ENCODE data around the gene FAM135A.
A peak's percentile ranks its signal among the peaks of the same experiment; 100 is the strongest.
"Not testable (repeated sequence)": the region's sequence is repeated elsewhere in the genome, so short reads cannot be mapped to it uniquely, and the experiment has no call there.

The FAM135A gene

DNA sequence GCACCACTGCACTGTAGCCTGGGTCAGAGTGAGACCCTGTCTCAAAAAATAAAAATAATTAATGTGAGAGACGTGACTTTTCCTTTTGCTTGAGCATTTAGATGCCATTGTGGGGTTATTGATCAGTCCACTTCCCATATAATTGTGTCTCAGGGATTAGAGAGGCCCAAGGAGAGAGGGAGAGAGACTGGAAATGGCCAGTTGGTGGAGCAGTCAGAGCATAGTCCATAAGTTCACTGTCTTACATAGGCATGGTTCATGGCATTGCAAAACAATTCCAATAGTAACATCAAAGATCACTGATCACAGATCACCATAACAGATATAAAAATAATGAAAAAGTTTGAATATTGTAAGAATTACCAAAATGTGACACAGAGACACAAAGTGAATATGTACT is 138.3 kb downstream of the FAM135A start:
- DNase-seq = no peak

DNA sequence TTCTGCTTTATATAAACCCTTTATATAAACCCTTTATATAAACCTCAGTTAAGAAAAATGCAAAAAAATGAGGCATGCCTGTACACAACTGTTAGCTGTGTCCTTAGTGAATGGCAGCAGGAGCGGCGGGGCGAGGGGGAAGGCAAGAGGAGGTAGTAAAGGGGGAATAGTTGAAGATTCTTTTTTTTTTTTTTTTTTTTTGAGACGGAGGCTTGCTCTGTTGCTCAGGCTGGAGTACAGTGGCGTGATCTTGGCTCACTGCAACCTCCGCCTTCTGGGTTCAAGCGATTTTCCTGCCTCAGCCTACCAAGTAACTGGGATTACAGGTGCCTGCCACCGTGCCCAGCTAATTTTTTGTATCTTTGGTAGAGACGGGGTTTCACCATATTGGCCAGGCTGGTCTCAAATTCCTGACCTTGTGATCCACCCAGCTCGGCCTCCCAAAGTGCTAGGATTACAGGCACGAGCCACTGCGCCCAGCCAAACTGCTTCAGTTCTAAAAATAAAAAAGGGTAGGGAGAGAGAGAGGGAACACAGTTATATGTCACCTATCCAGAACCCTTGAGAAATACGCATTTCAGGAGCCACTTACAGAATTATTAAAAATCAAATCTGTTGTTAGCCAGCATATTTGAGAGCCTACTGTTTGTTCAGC is 139.1 kb downstream of the FAM135A start:
- DNase-seq = not testable (repeated sequence)

DNA sequence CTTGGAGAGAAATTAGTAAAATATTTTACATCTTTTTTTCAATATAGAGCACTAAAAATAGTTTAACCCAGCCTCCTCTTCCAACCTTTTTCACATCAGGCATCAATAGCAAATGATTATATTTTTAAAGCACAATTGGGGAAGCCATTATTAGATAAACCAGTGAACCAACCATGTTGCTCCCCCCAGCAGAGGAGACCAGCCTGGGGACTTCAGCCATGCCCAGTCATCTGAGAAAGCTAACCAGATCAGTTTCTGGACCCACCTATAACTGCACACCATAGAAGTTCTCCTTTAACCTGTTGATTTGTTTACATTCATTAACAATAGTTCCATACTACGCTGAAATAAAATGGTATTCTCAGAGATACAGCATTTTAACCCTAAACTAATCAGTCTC is 139.7 kb downstream of the FAM135A start:
- DNase-seq = no peak

DNA sequence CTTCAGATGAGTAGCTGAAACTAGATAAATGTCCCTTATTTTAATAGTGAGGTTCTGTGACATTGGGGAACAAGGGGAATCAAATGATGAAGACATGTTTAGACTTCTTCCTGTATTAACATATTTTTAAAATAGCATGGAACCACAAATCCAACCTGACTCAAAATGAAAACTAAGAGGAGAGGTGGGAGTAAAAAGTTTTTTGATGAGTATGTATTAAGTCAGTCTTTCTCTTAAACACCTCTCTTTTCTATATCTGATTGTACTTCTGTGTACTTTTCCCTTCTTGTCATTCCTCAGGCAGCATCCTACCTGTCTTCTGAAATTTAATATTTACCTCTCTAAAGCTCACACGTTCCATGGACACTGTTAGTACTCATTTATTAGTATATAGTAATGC is 144.7 kb downstream of the FAM135A start:
- DNase-seq = no peak

DNA sequence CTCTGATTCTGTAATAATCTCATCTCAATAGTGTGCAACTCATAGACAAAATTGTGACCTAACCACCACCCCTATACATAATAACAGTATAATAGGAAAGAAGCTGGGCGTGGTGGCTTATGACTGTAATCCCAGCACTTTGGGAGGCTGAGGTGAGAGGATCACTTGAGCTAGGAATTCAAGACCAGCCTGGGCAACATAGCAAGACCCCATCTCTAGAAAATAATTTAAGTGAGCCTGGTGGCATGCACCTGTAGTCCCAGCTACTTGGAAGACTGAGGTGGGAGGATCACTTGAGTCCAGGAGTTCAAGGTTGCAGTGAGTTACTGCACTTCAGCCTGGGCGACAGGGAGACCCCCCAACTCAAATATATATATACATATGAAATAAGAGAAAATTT is 149.1 kb downstream of the FAM135A start:
- DNase-seq = not testable (repeated sequence)

DNA sequence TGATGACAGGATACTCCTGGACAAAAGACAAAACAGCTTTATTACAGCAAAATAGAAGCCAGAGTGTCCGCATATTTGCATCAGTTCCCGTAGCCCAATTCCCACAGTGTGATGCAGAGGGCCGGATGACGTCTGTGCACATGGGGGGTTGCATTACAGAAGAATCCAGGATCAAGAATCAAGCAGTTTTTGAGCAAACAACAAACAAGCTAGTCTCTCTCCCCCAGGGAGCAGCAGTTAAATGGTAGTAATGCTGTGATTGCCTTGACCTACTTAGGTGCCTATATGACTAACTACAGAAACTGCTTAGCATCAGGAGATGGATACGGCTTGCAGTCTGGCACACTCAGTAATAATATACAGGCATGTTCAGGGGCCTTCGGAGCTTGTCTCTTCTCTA is 150.2 kb downstream of the FAM135A start:
- DNase-seq = no peak

DNA sequence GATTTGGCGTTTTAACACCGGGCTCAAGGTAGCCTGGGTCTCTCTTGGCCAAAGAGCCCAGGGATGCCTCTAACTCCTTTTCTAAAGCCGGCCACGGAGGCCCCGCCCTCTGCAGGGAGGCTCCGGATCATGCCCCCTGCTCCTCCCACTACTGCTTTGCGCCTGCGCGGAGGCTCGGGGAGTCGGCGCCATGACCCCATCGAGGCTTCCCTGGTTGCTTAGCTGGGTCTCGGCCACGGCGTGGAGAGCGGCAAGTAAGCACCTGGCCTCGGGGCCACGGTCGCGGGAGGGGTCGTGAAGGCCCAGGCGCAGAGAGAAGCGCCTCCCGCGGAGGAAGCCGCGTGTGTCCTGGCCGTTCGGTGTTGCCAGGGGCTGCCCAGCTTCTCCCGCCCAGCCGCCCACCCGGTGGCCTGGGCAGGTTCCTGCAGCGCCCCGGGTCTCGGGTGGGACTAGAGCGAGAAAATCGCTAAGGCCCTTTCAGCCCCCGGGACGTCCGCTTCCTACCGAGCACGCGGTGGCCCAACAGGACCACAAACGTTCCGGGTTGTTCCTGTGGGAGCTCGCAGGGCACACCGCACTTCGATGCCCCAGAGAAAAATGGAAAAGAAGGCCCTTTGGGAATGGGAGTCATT is 153.6 kb downstream of the FAM135A start, which contains the start of gene SDHAF4:
Gene SDHAF4 (plus strand): TSS at position 180 of the 632 bp plus-strand sequence. CDS start 11 bp downstream, at position 191.
- DNase-seq = peak; percentile 93

DNA sequence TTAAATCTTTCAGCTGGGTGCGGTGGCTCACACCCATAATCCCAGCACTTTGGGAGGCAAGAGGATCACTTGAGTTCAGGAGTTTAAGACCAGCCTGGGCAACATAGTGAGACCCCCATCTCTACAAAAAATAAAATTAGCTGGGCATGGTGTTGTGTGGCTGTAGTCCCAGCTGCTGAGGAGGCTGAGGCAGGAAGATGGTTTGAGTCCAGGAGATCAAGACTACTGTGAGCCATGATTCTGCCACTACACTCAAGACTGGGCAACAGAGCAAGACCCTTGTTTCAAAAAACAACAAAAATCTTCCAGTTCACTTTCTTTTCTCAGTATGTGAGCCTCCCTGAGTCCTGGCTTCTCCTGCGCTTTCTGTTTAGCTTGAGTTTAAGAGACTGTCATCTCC is 161.3 kb downstream of the FAM135A start:
- no peak for DNase-seq

DNA sequence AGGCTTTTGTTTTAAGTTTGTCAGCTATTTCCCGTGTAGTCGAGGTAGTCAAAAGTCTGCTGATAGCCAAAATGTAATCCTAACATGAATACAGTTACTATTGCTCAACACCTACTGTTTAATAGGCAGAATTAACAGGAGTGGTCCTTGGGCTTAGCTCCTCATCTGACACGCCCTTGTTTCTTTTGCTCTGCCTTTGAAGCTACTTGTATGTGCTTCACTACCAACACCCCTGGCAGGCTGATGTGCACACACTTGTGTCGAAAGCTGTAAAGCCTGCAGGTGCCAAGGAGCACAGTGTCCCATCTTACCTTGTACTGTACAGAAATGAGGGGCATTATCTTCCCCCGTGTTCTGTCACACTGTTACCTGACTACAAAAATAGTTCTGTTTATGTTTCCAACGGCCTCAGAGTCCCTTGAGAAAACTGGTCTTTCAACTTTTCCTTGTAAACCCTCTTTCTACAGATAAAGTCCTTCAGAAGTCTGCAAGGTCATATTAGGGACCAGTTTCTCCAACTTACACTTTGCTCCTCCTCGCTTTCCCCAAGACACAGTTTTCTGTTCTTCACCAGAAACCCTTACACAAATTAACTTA is 162.7 kb downstream of the FAM135A start:
- DNase-seq = no peak

DNA sequence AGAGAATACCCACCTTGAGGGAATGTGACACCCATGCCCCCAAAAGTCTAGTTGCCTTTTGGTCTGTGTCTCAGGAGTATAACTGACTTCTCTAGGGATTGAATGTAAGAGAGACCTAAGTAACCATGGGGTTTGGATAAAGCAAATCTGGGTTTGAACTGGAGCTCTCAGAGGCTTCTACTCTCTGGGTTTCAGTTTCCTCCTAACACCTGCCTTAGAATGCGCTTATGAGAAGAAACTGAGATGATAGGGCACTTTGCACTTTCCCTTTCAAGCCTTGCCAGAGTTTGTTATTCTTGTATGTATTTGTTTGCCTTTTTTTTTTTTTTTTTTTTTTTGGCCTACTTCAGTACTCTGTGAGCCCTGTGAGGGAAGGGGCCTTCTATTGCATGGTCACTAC is 172.8 kb downstream of the FAM135A start:
- DNase-seq = no peak

DNA sequence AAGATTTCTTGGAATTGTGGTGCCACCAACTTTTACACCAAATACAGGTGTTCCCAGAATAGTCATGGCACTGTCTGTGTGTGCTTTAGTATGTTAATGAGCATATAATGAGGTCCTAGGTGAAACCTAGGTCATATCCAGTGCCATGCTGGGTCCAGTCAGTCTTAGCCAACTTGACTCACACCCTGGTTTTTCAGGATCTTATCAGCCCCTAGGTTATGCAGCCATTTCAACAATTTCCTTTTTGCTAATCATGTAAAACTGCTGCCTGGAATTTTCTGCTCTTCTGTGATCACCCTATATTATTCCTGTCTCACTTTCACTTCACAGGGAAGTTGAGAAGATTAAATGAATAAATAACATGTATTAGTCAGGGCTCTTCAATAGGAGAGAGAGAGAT is 177.1 kb downstream of the FAM135A start:
- no peak for DNase-seq

DNA sequence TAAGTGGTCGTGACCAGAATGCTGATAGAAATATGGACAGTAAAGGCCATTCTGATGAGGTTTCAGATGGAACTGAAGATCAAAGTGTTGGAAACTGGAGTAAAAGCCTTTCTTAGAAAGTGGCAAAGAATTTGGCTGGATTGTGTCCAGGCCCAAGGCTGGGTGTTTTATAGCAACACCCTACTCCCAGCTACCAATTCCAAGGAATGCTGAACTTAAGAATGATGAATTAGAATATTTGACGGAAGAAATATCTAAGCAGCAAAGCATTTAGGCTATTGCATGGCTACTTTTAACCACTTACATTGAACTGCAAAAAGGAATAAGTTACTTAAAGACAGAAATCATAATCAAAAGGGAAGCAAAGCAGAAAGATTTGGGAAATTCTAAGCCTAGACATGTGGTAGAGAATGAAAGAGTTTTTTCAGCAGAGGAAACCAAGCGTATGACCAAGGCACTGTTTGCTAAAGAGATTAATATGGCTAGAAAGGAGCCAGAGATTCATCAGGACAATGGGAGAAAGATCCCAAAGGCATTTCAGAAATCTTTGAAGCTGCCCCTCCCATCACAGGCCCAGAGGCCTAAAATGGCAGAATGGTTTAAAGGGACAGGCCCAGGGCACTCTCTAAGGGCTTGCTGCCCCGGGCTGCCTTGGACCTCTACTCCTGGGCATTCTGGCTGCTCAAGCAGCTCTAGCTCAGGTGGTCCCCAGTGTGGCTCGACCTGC is 179.2 kb downstream of the FAM135A start:
- no peak for DNase-seq

DNA sequence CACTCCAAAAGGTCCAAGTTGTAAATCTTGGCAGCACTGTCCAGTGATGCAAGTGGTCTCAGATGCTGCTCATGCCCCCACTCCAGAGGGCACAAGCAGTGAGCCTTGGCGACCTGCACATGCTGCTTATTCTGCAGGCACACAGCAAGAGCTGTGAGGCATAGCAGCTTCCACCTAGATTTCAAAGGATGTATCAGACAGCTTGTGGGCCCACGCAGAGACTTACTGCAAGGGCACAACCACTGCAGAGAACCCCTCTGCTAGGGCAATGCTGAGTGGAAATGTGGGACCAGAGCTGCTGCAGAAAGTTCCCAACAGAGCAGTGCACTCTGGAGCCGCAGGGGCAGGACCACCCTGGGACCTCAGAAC is 179.8 kb downstream of the FAM135A start:
- DNase-seq = no peak

DNA sequence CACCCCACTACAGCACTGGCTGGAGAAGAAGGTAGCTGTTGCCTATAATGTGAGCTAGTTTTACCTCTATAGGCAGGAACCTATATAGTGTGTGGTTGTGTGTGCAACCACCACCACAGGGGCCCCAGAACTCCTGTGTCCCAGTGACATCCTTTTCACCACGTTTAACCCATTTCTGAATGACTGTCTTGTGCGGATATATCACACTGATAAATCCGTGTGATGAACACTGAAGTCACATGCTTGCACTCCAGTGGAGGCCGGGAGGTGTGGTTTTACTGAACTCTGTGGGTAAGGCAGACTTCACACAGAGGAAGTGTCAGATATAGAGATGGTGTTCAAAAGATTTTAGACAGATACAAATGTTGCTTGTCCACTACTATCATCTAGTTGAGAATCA is 185.9 kb downstream of the FAM135A start:
- DNase-seq = no peak

DNA sequence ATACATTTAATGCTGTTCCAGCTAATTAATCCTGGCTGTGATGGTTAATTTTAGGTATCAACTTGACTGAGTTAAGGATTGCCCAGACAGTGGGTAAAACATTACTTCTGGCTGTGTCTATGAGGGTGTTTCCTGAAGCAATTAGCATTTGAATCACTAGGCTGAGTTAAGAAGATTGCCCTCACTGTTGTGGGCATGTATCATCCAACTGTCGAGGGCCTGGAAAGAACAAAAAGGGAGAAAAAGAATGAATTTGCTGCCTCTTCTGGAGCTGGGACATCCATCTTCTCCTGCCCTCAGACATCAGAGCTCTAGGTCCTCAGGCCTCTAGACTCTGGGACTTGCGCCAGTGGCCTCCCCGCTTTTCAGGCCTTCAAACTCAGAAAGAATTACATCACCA is 187.7 kb downstream of the FAM135A start:
- DNase-seq = no peak

DNA sequence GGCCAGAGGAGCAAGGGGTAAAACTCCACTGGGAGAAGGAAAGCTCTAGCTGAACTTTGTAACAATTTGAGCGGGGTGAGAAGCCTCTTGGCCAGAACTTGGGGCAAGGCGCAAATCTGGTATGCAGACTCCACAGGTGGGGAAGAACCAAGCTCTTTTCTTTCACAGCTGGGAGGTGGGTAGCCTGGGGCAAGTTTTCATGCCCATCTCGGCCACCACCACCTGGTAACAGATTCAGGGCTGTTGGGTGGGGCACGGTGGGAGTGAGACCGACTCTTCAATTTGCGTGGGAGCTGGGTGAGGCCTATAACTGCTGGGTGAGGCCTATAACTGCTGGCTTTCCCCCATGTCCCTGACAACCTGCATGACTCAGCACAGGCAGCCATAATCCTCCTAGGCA is 190.9 kb downstream of the FAM135A start:
- no peak for DNase-seq

DNA sequence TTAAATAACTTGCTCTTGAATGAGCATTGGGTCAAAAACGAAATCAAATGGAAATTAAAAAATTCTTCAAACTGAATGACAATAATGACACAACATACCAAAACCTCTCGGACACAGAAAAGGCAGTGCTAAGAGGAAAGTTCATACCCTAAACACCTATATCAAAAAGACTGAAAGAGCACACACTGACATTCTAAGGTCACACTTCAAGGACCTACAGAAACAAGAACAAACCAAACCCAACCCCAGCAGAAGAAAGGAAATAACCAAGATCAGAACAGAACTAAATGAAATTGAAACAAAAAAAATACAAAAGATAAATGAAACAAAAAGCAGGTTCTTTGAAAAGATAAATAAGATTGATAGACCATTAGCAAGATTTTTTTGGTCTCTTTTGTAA is 194.1 kb downstream of the FAM135A start:
- not testable (repeated sequence) for DNase-seq

DNA sequence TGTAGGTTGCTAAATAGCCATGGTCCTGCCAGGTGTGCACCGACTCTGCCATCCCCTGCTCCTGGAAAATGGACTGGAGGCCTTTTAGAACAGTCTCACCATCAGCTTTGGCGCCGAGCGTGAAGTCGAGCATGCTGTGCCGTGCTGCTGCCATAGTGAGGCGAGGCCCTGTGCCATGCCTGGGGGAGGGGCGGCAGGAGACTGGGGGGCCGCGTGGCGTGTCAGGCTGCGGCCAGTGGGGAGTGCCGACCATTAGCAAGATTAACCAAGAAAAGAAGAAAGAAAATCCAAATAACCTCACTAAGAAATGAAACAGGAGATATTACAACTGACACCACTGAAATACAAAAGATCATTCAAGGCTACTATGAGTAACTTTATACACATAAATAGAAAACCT is 195.9 kb downstream of the FAM135A start:
- DNase-seq = not testable (repeated sequence)

Data from NCI-H774 (cell line).